Keratinocyte (primary cell): ENCODE data around the gene RNF123. TPM values are rescaled to one million over a fixed set of nuclear protein-coding genes. Genes with fewer than 3 reads are reported as not detected.

Experiments used
- DNase-seq: peaks from one replicate; pipeline ENCODE4 v3.0.0-alpha.2; 2011; ENCODE audit warnings: low read depth, missing footprints, low spot score
- FAIRE-seq: peaks from 2 replicates; lab custom pipeline; 2011; peaks lifted over from hg19 to GRCh38; lab: Jason Lieb, UNC
- H2AFZ ChIP-seq: 2 replicates; pipeline ENCODE4 v1.6.0; 2012; ENCODE audit warnings: low read length, control low read depth, inconsistent platforms; ENCODE audit not compliant: control insufficient read depth
- H3K27ac ChIP-seq: 2 replicates; pipeline ENCODE4 v1.5.1; 2011; ENCODE audit warnings: low read length; ENCODE audit not compliant: control insufficient read depth, insufficient read depth
- H3K27me3 ChIP-seq: 3 replicates; pipeline ENCODE4 v1.6.0; 2011; ENCODE audit warnings: low read length; ENCODE audit not compliant: control insufficient read depth, insufficient read depth; ENCODE audit errors: extremely low read depth
- H3K36me3 ChIP-seq, 2 experiments: 2 replicates in 1 of 2; 3 replicates in 1 of 2; pipeline ENCODE4 v1.5.1; 2011; ENCODE audit warnings: low read length in 2 of 2, mild to moderate bottlenecking in 1 of 2; ENCODE audit not compliant: control insufficient read depth in 2 of 2, insufficient read depth in 2 of 2; ENCODE audit errors: extremely low read depth in 1 of 2
- H3K4me1 ChIP-seq: 3 replicates; pipeline ENCODE4 v1.5.1; 2011; ENCODE audit warnings: low read length; ENCODE audit not compliant: control insufficient read depth, insufficient read depth; ENCODE audit errors: extremely low read depth
- H3K4me2 ChIP-seq: 3 replicates; pipeline ENCODE4 v1.6.0; 2011; ENCODE audit warnings: low read depth, low read length; ENCODE audit not compliant: control insufficient read depth, insufficient read depth; ENCODE audit errors: extremely low read depth
- H3K4me3 ChIP-seq, 3 experiments: fragments of 200-600 bp in 1 of 3; sonication (generic) in 1 of 3; 2 replicates in 2 of 3; 3 replicates in 1 of 3; pipeline ENCODE4 v1.5.1; 2011 to 2016; ENCODE audit warnings: low read length in 3 of 3, mild to moderate bottlenecking in 3 of 3, control low read depth in 2 of 3, inconsistent platforms in 1 of 3, low read depth in 1 of 3, mixed read lengths in 1 of 3, mixed run types in 1 of 3, moderate library complexity in 1 of 3; ENCODE audit not compliant: control insufficient read depth in 2 of 3, insufficient read depth in 2 of 3; ENCODE audit errors: extremely low read depth in 1 of 3
- H3K79me2 ChIP-seq: 2 replicates; pipeline ENCODE4 v1.6.0; 2012; ENCODE audit warnings: low read length; ENCODE audit not compliant: control insufficient read depth, insufficient read depth
- H3K9ac ChIP-seq: 3 replicates; pipeline ENCODE4 v1.6.0; 2011; ENCODE audit warnings: low read length; ENCODE audit not compliant: control insufficient read depth, insufficient read depth; ENCODE audit errors: extremely low read depth
- H3K9me1 ChIP-seq: 3 replicates; pipeline ENCODE4 v1.6.0; 2011; ENCODE audit warnings: low read length; ENCODE audit not compliant: control insufficient read depth, insufficient read depth; ENCODE audit errors: extremely low read depth
- H3K9me3 ChIP-seq: 2 replicates; pipeline ENCODE4 v1.5.1; 2012; ENCODE audit warnings: low read depth, low read length; ENCODE audit not compliant: control insufficient read depth
- H4K20me1 ChIP-seq: 3 replicates; pipeline ENCODE4 v1.6.0; 2011; ENCODE audit warnings: low read length; ENCODE audit not compliant: control insufficient read depth, insufficient read depth; ENCODE audit errors: extremely low read depth
- CTCF ChIP-seq, 3 experiments: IDR thresholded peaks in 1 of 3; conservative IDR thresholded peaks in 1 of 3; optimal IDR thresholded peaks in 1 of 3; 2 replicates in 2 of 3; 3 replicates in 1 of 3; pipeline versions ENCODE3 to v1.5.1; 2011; ENCODE audit warnings: low read length in 3 of 3, mild to moderate bottlenecking in 3 of 3, moderate library complexity in 2 of 3, control low read depth in 1 of 3, inconsistent platforms in 1 of 3; ENCODE audit not compliant: insufficient read depth in 2 of 3; ENCODE audit errors: extremely low read depth in 1 of 3
- EZH2 ChIP-seq: IDR thresholded peaks from one replicate; pipeline ENCODE4 v1.6.1; 2012; ENCODE audit warnings: inconsistent platforms, mild to moderate bottlenecking, low read length, moderate library complexity
- dilution Hi-C: fragments of 300-500 bp; cut with MboI; formaldehyde crosslinking; loops from one replicate; pipeline ENCODE4 v1.7.0; 2020; ENCODE audit warnings: low sequenced_read_pairs; ENCODE audit not compliant: extremely low pct_ligation_motif_present
- polyA plus RNA-seq, 5 experiments: library from polyadenylated mRNA; depleted of rRNA in 3 of 5; stranded (reverse) in 3 of 5; stranded (forward) in 1 of 5; unstranded in 1 of 5; fragments of >200 nt; gene quantifications; 1 replicate in 1 of 5; 2 replicates in 3 of 5; 3 replicates in 1 of 5; pipeline versions ENCODE4 v1.2.1 to v1.2.3, GENCODE V29; 2011 to 2012; ENCODE audit warnings: missing spikeins in 2 of 5, low read depth in 1 of 5, low replicate concordance in 1 of 5

RNF123 gene
- polyA plus RNA-seq, 1 donor (not counting 4 experiments of a cell fraction or from before 2014, with no cell fraction given) = 18.1 TPM

DNA sequence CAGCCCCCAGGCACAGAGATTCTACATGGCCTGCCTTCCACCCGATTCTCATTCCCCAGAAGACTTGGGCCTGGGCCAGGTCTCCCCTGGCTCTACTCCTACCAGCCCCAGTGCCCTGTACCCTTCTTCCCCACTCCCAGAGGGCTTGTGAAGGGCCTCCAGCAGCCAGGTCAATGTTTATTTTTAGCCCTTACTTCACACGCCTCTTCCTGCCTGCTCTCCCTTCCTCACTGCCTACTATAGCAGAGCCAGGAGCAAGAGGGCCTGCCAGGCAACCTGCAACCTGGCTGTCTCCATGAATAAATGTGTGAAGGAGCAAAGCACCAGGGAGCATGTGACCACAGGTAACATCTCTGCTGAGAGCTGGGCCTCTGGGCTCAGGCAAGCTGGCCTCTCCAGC lies 41.6 kb upstream of the RNF123 start:
- no peaks in the 10 kb centered on the region for H4K20me1 ChIP-seq

DNA sequence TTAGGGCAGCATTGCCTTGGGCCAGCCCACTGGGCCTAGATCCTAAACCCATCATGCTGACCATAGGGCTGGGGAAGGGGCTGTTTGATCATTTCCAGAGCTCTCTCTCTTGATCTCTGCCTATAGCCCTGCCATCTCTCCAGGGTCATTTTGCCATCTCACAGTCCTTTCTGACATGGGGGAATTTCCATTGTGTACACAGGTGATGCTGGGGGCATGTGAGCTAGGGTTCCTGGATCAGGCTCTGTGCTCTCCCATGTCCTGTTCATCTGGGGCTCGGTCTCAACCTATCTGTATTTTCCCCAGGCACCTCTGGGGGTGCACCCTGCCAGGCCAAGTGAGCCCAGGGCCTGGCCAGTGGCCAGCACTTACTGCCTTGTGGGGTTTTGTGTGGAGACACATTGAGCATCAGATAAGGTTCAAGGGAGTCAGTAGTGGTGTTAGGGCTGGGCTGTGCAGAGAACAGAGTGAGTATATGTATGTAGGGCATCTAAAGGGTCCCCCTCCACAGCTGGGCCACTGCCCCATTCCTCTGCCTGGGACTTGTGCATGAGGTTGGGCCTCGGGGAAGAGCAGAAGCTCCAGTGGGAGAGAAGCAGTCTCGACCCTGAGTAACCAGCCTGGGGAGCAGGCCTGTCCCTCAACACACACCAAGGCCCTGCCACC lies 40.9 kb upstream of the RNF123 start:
- no peak for FAIRE-seq

More for the DNA sequence above, 41.6 kb upstream of the RNF123 start:
- Histone ChIP-seq H3K27ac (no peak overlapping the region), H2AFZ (no peak overlapping the region), H3K9me1 (no peaks in the 10 kb centered on the region), H3K4me2 (no peak overlapping the region), H3K36me3 (no peaks in the 10 kb centered on the region), H3K4me3 (no peak overlapping the region), H3K79me2 (no peaks in the 10 kb centered on the region), H3K9me3 (no peaks in the 10 kb centered on the region), H3K4me1 (peaks cover 3% of the 10 kb centered on the region), H3K27me3 (peaks cover 7% of the 10 kb centered on the region), H3K9ac (no peak overlapping the region)
- DNase-seq = no peak
- dilution Hi-C loops = no loop called here
- FAIRE-seq = no peak
- TF ChIP-seq EZH2 (no peak), CTCF (optimal IDR thresholded peaks at IDR 0.05 in 1 of 3, IDR thresholded peaks at IDR 0.05 in 1 of 3, conservative IDR thresholded peaks at IDR 0.05 in 1 of 3; ENCODE audit: extremely low read depth in 1 of 3, insufficient read depth in 2 of 3, low read length in 3 of 3) (no peak)

More for the DNA sequence above, 40.9 kb upstream of the RNF123 start:
- no peaks in the 10 kb centered on the region for H3K9me3 ChIP-seq
- no peaks in the 10 kb centered on the region for H3K36me3 ChIP-seq
- no peak overlapping the region for H3K4me3 ChIP-seq
- dilution Hi-C loops = no loop called here
- no peak overlapping the region for H3K9ac ChIP-seq
- no peaks in the 10 kb centered on the region for H4K20me1 ChIP-seq
- no peak for DNase-seq
- no peak overlapping the region for H3K4me2 ChIP-seq
- no peak overlapping the region for H3K27ac ChIP-seq
- H3K79me2 ChIP-seq = no peaks in the 10 kb centered on the region
- H3K9me1 ChIP-seq = no peaks in the 10 kb centered on the region
- H3K4me1 ChIP-seq = peaks cover 3% of the 10 kb centered on the region
- TF ChIP-seq CTCF (optimal IDR thresholded peaks at IDR 0.05 in 1 of 3, IDR thresholded peaks at IDR 0.05 in 1 of 3, conservative IDR thresholded peaks at IDR 0.05 in 1 of 3; ENCODE audit: extremely low read depth in 1 of 3, insufficient read depth in 2 of 3, low read length in 3 of 3) (no peak), EZH2 (no peak)
- H2AFZ ChIP-seq = no peak overlapping the region
- peaks cover 7% of the 10 kb centered on the region for H3K27me3 ChIP-seq
